NCI-H345 treated with DMSO at 0.1 percent for 48 hours (cell line): Measurements from ENCODE around the gene PPP1R12A.
"Not testable (repeated sequence)": the region's sequence is repeated elsewhere in the genome, so short reads cannot be mapped to it uniquely, and the experiment has no call there.

ENCODE experiments used
- DNase-seq: peaks from one replicate; lab custom pipeline; 2025; ENCODE audit not compliant: unreplicated experiment; lab: John Stamatoyannopoulos, UW

PPP1R12A gene

GRCh38 chr12:79843978-79844377 lies 90.9 kb downstream of the PPP1R12A start:
- no peak for DNase-seq

- no peak for DNase-seq
Observed at GRCh38 chr12:79842630-79843029, 92.3 kb downstream of the PPP1R12A start.

GRCh38 chr12:79841878-79842265 lies 93.0 kb downstream of the PPP1R12A start:
- DNase-seq = no peak

GRCh38 chr12:79841248-79841877 lies 93.5 kb downstream of the PPP1R12A start:
- no peak for DNase-seq

GRCh38 chr12:79838359-79838758 lies 96.5 kb downstream of the PPP1R12A start:
- DNase-seq = no peak

GRCh38 chr12:79837575-79837974 lies 97.3 kb downstream of the PPP1R12A start:
- DNase-seq = no peak

- no peak for DNase-seq
Observed at GRCh38 chr12:79835377-79835843, 99.5 kb downstream of the PPP1R12A start.

- DNase-seq = no peak
Observed at GRCh38 chr12:79834712-79835376, 100.1 kb downstream of the PPP1R12A start.

GRCh38 chr12:79830440-79830839 lies 104.5 kb downstream of the PPP1R12A start:
- no peak for DNase-seq

- no peak for DNase-seq
Observed at GRCh38 chr12:79828924-79829323, 106.0 kb downstream of the PPP1R12A start.

GRCh38 chr12:79827484-79827883 lies 107.4 kb downstream of the PPP1R12A start:
- DNase-seq = no peak

GRCh38 chr12:79826267-79827128 lies 108.4 kb downstream of the PPP1R12A start:
- no peak for DNase-seq

GRCh38 chr12:79822475-79822874 lies 112.4 kb downstream of the PPP1R12A start:
- no peak for DNase-seq

GRCh38 chr12:79818856-79819255 lies 116.0 kb downstream of the PPP1R12A start:
- DNase-seq = no peak

- not testable (repeated sequence) for DNase-seq
Observed at GRCh38 chr12:79784366-79785065, 150.4 kb downstream of the PPP1R12A start.

- no peak for DNase-seq
Observed at GRCh38 chr12:79782172-79782900, 152.6 kb downstream of the PPP1R12A start.

- no peak for DNase-seq
Observed at GRCh38 chr12:79778802-79779448, 156.0 kb downstream of the PPP1R12A start.

GRCh38 chr12:79776111-79776510 lies 158.8 kb downstream of the PPP1R12A start:
- no peak for DNase-seq

GRCh38 chr12:79775355-79776027 lies 159.4 kb downstream of the PPP1R12A start:
- DNase-seq = no peak
